HG02763 (cell line): ENCODE measurements around the gene TRPV4.

Experiments
- ATAC-seq: cut with Tn5 transposase; IDR thresholded peaks from one replicate; pipeline ENCODE4 v1.9.1; 2021; ENCODE audit warnings: mild to moderate bottlenecking, moderate library complexity; ENCODE audit not compliant: unreplicated experiment

Gene TRPV4

DNA sequence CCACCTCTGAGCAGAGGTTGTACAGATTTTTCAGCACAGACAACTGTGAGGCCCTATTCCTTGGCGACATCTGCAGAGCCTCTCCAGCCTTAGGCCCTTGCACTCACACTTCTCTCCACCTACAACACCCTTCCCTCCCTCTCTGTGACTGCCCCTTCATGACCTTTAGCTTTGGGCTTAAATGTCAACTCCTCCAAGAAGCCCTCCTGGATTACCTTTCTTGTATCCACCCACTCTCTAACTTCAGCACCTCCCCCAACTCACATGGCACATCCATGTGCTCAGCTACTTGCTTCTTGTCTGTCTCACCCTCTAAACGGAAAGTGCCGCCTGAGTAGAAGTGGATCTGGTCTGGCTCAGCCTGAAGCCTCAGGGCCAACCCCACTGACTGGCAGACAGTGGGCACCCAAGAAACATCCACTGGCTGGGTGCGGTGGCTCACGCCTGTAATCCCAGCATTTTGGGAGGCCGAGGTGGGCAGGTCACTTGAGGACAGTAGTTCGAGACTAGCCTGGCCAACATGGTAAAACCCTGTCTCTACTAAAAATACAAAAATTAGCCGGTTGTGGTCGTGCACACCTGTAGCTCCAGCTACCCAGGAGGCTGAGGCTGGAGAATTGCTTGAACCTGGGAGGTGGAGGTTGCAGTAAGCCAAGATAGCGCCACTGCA, 22.1 kb downstream of the TRPV4 start:
- no peak for ATAC-seq

GRCh38 chr12:109808876-109809646, 24.1 kb downstream of the TRPV4 start:
- no peak for ATAC-seq

DNA sequence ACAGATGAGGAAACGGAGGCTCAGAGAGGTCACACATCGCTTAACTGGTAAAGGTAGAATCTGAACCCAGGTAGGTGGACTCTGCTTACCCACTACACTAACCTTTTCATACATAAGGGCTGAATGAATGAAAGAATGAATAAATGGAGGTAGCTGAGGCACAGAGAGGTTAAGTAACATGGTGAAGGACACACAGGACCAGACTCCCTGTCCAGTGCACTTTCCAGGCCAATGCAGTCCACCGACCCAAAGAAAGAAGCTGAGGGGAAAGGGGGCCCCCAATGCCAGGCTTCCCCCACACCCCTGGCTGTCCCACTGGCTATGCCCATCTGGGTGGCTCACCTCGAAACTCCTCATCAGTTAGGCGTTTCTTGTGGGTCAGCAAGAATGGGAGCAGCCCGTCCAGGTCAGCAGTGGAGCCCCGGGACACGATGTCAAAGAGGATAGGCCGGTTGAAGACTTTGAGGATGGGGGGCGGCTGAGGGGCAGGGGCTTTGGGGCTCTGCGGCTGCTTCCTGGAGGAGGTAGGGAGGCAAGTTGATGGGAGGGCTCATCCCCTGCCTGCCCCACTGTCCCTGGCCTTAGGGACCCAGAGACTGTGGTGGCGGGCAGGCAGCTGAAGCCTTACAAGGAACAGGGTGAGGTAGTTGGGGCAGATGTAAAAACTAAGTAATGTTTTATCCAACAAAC, 25.1 kb downstream of the TRPV4 start:
- ATAC-seq: no peak

DNA sequence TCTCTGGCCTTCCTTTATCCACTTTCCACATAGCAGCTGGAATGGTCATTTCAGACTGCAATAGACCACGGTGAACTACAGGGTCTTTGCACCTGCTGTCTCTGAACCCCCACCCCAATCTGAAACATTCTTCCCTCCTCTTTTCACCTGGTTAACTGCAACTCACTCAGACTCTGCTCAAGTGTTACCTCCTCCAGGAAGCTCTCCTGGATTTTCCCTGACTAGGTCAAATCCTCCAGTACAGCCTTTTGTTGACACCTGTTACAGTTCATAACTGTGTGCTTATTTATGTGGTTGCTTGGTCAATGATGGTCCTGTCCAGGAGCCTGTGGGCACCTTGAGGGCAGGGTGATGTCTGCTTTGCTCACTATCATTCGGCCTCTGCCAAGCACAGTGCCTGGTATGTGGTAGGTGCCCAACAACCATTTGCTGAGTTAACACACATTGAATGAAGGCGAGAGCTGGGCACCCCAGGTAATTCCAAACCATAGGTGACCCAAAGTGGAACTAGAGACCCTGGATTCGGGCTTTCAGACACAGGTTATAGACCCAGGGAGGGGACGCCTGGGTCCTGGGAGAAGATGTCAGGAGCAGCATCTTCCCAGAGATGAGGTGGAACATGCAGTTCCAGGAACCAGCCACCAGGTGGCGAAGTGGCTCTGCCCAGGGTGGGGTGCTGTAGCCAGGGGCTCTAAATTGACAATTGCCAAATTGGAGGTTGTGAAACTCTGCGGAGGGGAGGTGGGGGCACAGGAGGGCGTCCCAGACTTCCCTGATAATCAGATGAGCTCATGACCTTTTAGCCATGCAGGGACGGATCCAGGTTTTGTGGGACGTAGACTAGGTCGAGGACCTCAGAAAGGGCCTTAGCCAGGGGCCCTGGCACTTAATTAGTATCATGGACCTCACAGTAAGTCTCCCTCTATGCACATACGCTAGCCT, 28.1 kb downstream of the TRPV4 start:
- ATAC-seq: no peak

DNA sequence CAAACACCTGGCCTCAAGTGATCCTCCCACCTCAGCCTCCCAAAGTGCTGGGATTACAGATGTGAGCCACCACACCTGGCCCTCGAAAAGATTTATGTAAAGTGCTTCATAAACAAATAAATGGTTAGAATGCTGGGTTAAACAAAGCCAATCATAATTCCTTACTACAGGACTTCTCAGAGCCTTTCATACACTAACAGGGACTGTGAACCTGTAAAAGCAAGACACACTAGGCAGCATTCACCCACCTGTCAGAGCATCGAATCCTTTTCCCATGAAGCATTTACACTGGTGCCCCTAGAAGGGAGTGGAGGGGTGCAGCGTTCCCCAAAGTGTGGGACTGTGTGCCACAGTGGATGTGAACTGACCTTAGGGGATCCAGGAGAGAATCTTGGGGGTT, 29.5 kb downstream of the TRPV4 start:
- ATAC-seq: no peak

DNA sequence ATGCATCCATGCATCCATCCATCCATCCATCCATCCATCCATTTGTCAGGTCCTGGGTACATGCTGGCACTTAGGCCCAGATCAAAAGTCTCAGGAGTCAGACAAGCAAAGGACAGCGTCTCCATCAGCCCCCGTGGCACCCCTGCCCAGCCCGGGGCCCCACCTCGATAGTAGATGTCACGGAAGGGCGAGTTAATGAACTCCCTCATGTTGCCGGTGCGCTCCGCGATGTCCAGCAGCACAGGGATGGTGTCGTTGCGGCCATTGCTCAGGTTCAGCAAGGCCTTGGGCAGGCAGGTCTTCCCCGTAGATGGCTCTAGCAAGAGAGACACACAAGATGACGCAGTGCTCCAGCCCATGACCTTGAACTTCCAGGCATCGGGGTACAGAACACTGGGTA, 30.4 kb downstream of the TRPV4 start:
- no peak for ATAC-seq

GRCh38 chr12:109800536-109800935, 32.7 kb downstream of the TRPV4 start:
- ATAC-seq: no peak

GRCh38 chr12:109798691-109799090, 34.5 kb downstream of the TRPV4 start:
- no peak for ATAC-seq

GRCh38 chr12:109797905-109798669, 35.1 kb downstream of the TRPV4 start:
- no peak for ATAC-seq

DNA sequence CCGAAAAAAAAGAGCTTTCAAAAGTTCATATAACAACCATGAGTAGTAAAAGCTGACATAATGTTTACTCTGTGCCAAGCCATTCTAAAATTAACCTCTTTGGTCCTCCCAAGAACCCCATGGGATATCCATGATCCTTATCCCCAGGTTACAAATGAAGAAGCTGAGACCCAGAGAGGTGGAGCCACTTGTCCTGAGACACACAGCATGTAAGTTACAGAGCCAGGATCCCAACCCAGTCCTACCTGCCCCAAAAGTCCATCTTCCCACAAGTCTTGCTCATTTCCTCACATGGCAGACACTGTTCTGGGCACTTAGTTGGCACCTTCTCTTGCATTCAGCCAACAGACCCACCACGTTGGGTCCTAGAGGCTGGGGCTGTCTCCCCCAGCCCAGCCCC, 37.1 kb downstream of the TRPV4 start:
- no peak for ATAC-seq

DNA sequence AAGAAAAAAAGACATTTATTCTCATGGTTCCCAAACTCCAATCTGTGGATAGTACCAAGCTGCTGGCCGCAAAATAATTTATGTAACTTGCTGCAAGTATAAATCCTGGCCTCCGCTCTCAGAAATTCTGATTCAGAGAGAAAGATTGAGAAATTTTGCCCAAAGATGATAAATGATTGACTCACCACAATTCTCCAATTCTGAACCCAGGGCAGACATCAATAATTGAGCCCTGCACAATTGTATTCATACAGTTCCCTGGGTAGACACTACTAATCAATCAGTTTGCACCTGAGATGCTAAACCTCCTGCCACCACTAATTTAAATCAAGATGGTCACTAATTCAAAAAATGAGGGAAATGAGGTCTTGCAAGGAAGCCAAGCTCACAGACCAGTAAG, 38.2 kb downstream of the TRPV4 start:
- ATAC-seq: no peak

DNA sequence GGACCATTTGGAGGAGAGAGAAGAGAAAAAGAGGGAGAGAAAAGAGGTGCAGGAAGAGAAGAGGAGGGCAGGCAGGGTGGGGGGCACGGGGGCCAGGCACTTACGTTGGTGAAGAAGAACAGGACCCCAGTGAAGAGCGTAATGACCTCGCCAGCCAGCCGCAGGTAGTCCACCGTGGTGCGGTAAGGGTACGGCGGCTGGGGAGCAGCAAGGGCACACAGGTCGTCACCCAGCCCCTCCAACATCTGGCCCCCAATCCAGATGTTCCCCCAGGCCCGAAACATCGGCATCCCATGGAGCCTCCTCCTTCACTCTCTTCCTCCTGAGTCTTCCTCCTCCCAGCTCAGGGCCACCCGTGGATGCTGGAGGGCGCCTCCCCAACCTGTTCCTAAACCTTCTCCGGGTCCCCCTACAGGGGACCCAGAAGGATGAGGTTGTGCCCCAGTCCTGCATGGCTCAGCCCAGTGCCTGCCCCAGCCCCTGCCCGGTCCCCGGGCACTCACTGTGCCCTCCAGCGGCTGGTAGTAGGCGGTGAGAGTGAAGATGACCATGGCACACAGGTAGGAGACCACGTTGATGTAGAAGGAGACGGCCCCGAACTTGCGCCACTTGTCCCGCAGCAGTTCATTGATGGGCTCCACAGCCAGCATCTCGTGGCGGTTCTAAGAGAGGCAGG, 39.2 kb downstream of the TRPV4 start:
- no peak for ATAC-seq

- ATAC-seq: no peak
Observed at GRCh38 chr12:109793411-109793810, 39.8 kb downstream of the TRPV4 start.

DNA sequence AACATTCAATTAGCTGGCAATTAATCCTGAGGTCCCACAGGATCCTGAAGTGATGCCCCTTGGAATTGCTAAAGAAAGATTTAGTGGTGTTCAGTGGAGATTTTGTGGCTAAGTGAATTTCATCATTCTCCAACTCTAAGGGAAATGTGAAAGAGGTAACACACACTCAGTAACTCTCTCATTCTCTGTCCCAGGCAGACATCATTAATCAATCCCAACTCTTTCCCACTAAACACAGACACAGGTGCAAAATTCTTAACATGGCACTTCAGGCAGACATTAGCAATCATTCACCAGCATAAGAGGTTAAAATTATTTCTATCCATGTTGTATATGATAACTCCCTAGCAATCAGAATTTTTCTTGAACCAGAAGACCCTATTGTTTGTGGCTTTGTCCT, 40.2 kb downstream of the TRPV4 start:
- ATAC-seq: no peak

DNA sequence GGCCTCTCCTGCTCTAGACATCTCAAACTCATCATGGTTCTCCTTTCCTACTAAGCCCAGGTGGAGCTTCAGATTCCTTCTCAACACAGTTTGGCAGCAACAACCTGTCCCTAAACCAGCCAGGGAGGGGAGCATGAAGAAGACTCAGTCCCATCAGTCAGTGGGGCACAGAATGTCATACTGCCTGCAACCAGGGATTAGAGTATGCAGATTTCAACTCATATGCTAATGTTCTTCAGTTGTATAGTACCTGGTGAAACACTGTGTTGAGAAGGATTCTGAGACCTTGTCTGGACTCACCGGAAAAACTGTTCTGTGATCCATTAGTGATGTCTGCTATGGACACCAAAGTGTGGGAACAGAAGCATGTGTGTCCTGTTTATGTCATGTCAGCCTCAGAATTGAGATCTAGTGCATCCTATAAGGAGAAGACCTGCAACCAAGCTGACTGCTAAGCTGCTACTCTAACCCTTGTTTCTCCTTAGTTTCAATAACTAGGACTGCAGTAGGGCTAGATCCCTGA, 43.6 kb downstream of the TRPV4 start:
- no peak for ATAC-seq

DNA sequence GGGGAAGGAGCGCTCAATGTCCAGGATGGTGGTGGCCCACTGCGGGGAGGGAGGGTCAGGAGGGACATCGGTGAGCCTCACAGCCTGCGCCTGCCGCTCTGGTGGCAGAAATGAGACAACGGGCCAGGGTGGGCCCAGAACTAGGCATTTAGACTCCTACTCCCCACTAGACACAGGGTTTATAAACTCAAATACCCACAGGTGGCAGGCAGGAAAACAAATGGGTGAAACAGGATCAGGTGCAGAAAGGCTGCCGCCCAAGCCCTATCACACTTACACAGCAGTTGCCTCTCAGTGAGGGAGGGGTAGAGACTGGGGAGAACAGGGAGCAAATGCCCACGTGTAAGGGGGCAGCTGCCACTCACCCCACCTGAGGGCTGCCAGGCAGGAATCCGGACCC, 46.4 kb downstream of the TRPV4 start:
- ATAC-seq: no peak

- no peak for ATAC-seq
Observed at GRCh38 chr12:109785854-109786253, 47.3 kb downstream of the TRPV4 start.

DNA sequence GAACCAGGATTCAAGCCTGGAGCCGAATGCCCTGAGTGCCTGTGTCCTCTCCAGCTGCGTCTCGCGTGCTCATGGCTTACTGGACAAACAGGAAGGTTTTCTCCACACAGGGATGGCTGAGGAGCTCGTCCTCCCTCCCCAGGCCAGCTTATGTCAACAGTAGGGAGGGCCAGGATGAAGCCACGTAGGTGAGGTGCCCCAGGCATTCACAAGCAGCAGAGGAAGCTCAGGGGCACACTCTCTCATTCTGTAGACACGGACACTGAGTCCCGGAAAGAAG, 49.3 kb downstream of the TRPV4 start:
- no peak for ATAC-seq

DNA sequence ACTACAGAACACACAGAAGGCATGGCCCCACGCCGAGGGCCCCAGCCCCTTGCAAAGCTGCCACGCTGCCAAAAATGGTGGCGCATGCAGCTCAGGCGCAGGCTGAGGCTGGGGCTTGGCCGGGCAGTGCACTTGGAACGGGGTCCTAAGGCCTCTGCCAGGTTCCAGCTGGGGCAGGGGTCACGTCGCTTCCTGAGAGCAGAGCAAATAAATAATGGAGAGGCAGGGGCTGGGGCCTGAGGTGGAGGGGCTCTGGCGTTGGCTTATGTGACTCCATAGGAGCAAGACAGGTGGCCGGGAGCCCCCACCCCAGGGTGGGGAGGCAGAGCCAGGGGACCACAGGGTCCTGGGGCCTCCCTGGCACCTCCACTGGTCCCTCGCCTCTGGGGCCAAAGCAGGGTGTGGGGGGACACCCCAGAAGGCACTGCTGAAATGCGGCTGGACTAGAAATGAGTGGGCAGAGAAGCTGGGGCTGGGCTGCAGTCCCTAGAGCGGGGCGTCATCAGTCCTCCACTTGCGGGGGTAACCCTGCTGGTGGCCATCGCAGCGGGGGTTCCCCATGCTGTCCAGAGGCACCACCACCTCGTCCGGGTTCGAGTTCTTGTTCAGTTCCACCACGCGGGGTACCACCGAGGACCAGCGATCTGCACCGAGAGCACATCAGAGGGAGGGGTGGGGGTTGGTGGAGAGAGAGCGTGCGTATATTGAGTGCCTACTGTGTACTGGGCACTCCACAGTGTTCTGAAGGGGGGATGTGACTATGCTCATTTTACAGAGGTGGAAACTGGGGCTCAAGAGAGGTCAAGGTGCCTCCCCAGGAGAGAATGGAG, 49.8 kb downstream of the TRPV4 start:
- no peak for ATAC-seq
